Heart left ventricle (tissue), 16 donors: ENCODE measurements around the gene SLC15A4. TPM values are rescaled to one million over a fixed set of nuclear protein-coding genes. Genes with fewer than 3 reads are reported as not detected.
"Not testable (repeated sequence)": the region's sequence is repeated elsewhere in the genome, so short reads cannot be mapped to it uniquely, and the experiment has no call there.

Experiments
- ATAC-seq, 4 donors: fragments of 200-7000 bp; cut with Tn5 transposase; one replicate each; pipeline ENCODE4 v1.9.1; 2020 to 2022; ENCODE audit warnings: moderate library complexity in 4 of 4, mild to moderate bottlenecking in 3 of 4, moderate number of reproducible peaks in 1 of 4
- DNase-seq, 5 donors: peaks; one replicate each; pipeline ENCODE4 v3.0.0-alpha.2; 2020
- H3K27ac ChIP-seq, 12 donors: fragments of 200-600 bp; sonication (generic) in 4 of 12; one replicate each; pipeline versions ENCODE4 v1.5.0 to v1.8.0; 2016 to 2022; ENCODE audit warnings: mild to moderate bottlenecking in 2 of 12
- H3K27me3 ChIP-seq, 9 donors: fragments of 200-600 bp; sonication (generic) in 2 of 9; one replicate each; pipeline versions ENCODE4 v1.5.1 to v1.8.0; 2016 to 2022; ENCODE audit warnings: mild to moderate bottlenecking in 3 of 9
- H3K36me3 ChIP-seq, 9 donors: fragments of 200-600 bp; sonication (generic) in 2 of 9; one replicate each; pipeline versions ENCODE4 v1.5.0 to v1.8.0; 2018 to 2022; ENCODE audit warnings: mild to moderate bottlenecking in 2 of 9
- H3K4me1 ChIP-seq, 12 donors: fragments of 200-600 bp; sonication (generic) in 4 of 12; one replicate each; pipeline versions ENCODE4 v1.5.0 to v1.8.0; 2016 to 2022; ENCODE audit warnings: mild to moderate bottlenecking in 3 of 12
- H3K4me3 ChIP-seq, 12 donors: fragments of 200-600 bp; sonication (generic) in 4 of 12; one replicate each; pipeline versions ENCODE4 v1.5.0 to v1.8.0; 2017 to 2022; ENCODE audit warnings: mild to moderate bottlenecking in 9 of 12, moderate library complexity in 4 of 12
- H3K9me3 ChIP-seq, 12 donors: fragments of 200-600 bp; sonication (generic) in 4 of 12; one replicate each; pipeline versions ENCODE4 v1.5.0 to v1.8.0; 2016 to 2022; ENCODE audit warnings: mild to moderate bottlenecking in 1 of 12
- POLR2A ChIP-seq, 2 donors: fragments of 450-650 bp; IDR thresholded peaks; one replicate each; pipeline ENCODE4 v1.6.1; 2017; ENCODE audit warnings: antibody characterized with exemption in 2 of 2, mild to moderate bottlenecking in 2 of 2, moderate library complexity in 2 of 2
- WGBS, 4 donors: extraction: QIAGEN DNeasy Blood & Tissue Kit in 2 of 4; methylation state at CpG; one replicate each; pipeline versions ENCODE4 v1.1.5 to v1.1.7; 2013 to 2018; 5-methylcytosine and 5-hydroxymethylcytosine counted together
- intact Hi-C, 10 donors: fragments of 100-400 bp; cut with DNase I; formaldehyde crosslinking; loops; one replicate each; pipeline versions ENCODE4 v1.11.1 to v1.14.2; 2022
- polyA plus RNA-seq, 2 donors: library from polyadenylated mRNA; stranded (reverse); fragments of 200-250 nt; gene quantifications; one replicate each; pipeline ENCODE4 v1.2.3, GENCODE V29; 2013
- total RNA-seq, 9 donors: library from RNA; depleted of rRNA in 2 of 9; stranded (reverse); fragments of >200 nt in 2 of 9; fragmentation: NEBNext Ultra II Directional in 3 of 9; extraction: Animal tissue kit (Norgen Biotek cat#: 25700) in 3 of 9; gene quantifications; one replicate each; pipeline versions ENCODE4 v1.1.0 to v1.2.4, GENCODE V29; 2016 to 2023
- TF ChIP-seq, protein P1 (sequence below), 12 donors: fragments of 200-600 bp; sonication (generic) in 4 of 12; IDR thresholded peaks; one replicate each; pipeline versions ENCODE4 v1.5.0 to v1.8.0; 2018 to 2022; ENCODE audit warnings: antibody characterized with exemption in 12 of 12, mild to moderate bottlenecking in 5 of 12
- donor health status: ischemic (EF 13 %, LVEDD 7.1; RV severe dilation, severe dysfunction).
- donor health status: healthy with polysubstance abuse.
- donor health status: DM: no; HTN: yes; CAD: no.
- donor health status: DM: no; HTN: no; CAD: no.
- donor health status: ischemic (EF 25% LVEDD 6.9; RV normal size, moderate dysfunction).
- donor health status: ischemic (EF 25% LVEDD 5.7; RV mildly dilated, moderate dysfunction).
- donor health status: healthy.
- donor health status: DM: yes; HTN: yes; CAD: no.
- donor health status: ischemic (EF 35%, LVEDD 5.7; RV mildly dilated, moderate dysfunction).
- donor health status: nonischemic (EF 11% LVEDD 7.7; RV severe dilation, severe dysfunction).
- donor health status: DM: yes; HTN: yes; CAD: no.
- donor health status: PGD.
- donor health status: ischemic (EF 29% LVEDD 5.4; RV normal size, mild dysfunction).
- donor health status: nonischemic (EF 23%, LVEDD 6.1; RV moderate dilation, normal function).

SLC15A4 gene
- total and polyA plus RNA-seq, 11 donors: 10.5 to 31.5 (median 18.1) TPM

DNA sequence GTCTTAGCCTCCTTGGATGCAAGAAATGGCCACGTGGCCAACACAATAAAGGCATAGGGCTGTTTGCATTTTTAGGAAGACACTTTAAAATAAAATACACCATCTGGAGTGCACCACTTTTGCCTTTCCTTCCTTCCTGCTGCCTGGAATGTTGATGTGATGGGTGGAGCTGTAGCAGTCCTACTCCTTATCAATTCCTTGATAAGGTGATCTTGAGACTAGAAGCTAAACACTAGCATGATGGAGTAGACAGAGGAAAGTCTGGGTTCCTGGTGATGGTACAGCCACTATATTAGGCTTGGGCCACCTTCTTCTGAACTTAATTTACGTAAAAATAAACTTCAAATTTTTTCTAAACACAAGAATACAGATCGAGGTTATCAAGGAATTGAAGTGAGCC is 26.6 kb upstream of the SLC15A4 start:
- Histone ChIP-seq H3K36me3 (no peaks in the 10 kb centered on the region), H3K27me3 (peaks cover 9 to 42% (median 19%) of the 10 kb centered on the region in 9 donors), H3K4me1 (peaks cover 0 to 9% (median 0%) of the 10 kb centered on the region in 12 donors), H3K4me3 (no peak overlapping the region), H3K27ac (no peak overlapping the region), H3K9me3 (no peaks in the 10 kb centered on the region)
- DNase-seq: no peak
- no peak for TF ChIP-seq POLR2A (IDR thresholded peaks at IDR 0.05)
- TF ChIP-seq, protein P1, sequence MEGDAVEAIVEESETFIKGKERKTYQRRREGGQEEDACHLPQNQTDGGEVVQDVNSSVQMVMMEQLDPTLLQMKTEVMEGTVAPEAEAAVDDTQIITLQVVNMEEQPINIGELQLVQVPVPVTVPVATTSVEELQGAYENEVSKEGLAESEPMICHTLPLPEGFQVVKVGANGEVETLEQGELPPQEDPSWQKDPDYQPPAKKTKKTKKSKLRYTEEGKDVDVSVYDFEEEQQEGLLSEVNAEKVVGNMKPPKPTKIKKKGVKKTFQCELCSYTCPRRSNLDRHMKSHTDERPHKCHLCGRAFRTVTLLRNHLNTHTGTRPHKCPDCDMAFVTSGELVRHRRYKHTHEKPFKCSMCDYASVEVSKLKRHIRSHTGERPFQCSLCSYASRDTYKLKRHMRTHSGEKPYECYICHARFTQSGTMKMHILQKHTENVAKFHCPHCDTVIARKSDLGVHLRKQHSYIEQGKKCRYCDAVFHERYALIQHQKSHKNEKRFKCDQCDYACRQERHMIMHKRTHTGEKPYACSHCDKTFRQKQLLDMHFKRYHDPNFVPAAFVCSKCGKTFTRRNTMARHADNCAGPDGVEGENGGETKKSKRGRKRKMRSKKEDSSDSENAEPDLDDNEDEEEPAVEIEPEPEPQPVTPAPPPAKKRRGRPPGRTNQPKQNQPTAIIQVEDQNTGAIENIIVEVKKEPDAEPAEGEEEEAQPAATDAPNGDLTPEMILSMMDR (IDR thresholded peaks at IDR 0.05): no peak
- WGBS, 4 donors: 58 to 74% (median 61%) methylated on average over 3 of the region's 3 CpGs
- no peak for ATAC-seq
- intact Hi-C loops: no loop called here

- peaks cover 9 to 36% (median 18%) of the 10 kb centered on the region in 9 donors for H3K27me3 ChIP-seq
- WGBS, 4 donors: 41 to 52% (median 44%) methylated on average over 6 of the region's 6 CpGs
- H3K27ac ChIP-seq: not testable (repeated sequence)
These were observed 26.0 kb upstream of the SLC15A4 start for GRCh38 chr12:128849806-128850205.

DNA sequence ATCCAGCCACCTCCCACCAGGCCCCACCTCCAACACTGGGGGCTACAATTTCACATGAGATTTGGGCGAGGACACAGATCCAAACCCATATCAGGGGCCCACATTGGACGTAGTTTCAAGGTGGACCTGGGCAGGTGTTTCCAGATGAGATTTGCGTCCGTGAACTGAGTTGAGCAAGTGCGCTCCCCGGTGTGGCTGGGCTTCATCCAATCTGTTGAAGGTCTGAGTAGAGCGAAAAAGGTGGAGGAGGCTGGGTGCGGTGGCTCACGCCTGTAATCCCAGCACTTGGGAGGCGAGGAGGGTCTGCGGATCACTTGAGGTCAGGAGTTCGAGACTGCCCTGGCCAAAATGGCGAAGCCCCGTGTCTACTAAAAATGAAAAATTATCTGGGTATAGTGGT is 24.6 kb upstream of the SLC15A4 start:
- Histone ChIP-seq H3K27me3 (peaks cover 0 to 27% (median 9%) of the 10 kb centered on the region in 9 donors), H3K36me3 (no peaks in the 10 kb centered on the region), H3K4me1 (peaks cover 0 to 10% (median 0%) of the 10 kb centered on the region in 12 donors), H3K27ac (no peak overlapping the region), H3K9me3 (no peaks in the 10 kb centered on the region), H3K4me3 (no peak overlapping the region)
- intact Hi-C loops: no loop called here
- WGBS, 4 donors: 93 to 97% (median 96%) methylated on average over 14 of the region's 14 CpGs
- TF ChIP-seq POLR2A (IDR thresholded peaks at IDR 0.05): no peak
- TF ChIP-seq, protein P1 (IDR thresholded peaks at IDR 0.05): no peak
- ATAC-seq (no peak), DNase-seq (no peak)

More at GRCh38 chr12:128849806-128850205, 26.0 kb upstream of the SLC15A4 start:
- intact Hi-C loops, H3K4me1 ChIP-seq, H3K4me3 ChIP-seq, H3K36me3 ChIP-seq, DNase-seq, ATAC-seq, H3K9me3 ChIP-seq: not testable (repeated sequence)

DNA sequence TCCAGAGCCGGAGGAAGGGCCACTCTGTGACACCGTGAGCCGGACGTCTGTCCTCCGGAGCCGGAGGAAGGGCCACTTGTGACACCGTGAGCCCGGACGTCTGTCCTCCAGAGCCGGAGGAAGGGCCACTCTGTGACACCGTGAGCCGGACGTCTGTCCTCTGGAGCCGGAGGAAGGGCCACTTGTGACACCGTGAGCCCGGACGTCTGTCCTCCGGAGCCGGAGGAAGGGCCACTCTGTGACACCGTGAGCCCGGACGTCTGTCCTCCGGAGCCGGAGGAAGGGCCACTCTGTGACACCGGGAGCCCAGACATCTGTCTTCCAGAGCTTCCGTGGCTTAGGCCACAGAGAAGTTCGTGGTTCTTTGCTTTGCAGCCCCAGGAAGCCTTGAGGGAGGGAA is 22.9 kb upstream of the SLC15A4 start:
- H3K4me3 ChIP-seq, intact Hi-C loops, H3K36me3 ChIP-seq, ATAC-seq, H3K27ac ChIP-seq, DNase-seq, H3K9me3 ChIP-seq: not testable (repeated sequence)
- peaks cover 0 to 15% (median 0%) of the 10 kb centered on the region in 12 donors for H3K4me1 ChIP-seq
- peaks cover 0 to 12% (median 0%) of the 10 kb centered on the region in 9 donors for H3K27me3 ChIP-seq
- 84 to 91% (median 90%) methylated on average over 9 to 27 of the region's 27 CpGs for WGBS, 4 donors

DNA sequence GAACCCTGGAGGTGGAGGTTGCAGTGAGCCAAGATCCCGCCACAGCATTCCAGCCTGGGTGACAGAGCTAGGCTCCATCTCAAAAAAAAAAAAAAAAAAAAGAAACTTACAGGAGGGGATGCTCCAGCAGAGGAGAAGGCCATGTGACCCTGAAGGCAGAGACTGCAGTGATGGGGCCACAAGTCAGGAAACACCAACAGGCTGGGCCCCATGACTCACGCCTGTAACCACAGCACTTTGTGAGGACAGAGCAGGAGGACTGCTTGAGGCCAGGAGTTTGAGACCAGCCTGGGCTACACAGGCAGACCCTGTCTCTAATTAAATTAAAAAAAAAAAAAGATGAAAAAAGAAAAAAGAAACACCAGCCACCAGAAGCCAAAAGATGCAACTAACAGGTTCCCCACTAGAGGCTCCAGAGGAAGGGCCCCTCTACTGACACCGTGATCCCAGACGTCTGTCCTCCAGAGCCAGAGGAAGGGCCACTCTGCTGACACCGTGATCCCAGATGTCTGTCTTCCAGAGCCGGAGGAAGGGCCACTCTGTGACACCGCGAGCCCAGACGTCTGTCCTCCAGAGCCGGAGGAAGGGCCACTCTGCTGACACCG is 20.4 kb upstream of the SLC15A4 start:
- Histone ChIP-seq H3K4me1 (peaks cover 0 to 25% (median 0%) of the 10 kb centered on the region in 12 donors), H3K27ac (peak overlapping the region in 1 of 12 donors; percentile 42), H3K27me3 (peaks cover 0 to 9% (median 0%) of the 10 kb centered on the region in 9 donors), H3K9me3 (no peaks in the 10 kb centered on the region), H3K4me3 (no peak overlapping the region), H3K36me3 (no peaks in the 10 kb centered on the region)
- TF ChIP-seq POLR2A (IDR thresholded peaks at IDR 0.05): no peak
- TF ChIP-seq, protein P1 (IDR thresholded peaks at IDR 0.05): peak in 4 of 12 donors; percentile 5 to 28 (median 24)
- ATAC-seq: peak in 1 of 4 donors; percentile 38
- intact Hi-C loops: no loop called here
- DNase-seq: peak in 1 of 5 donors; percentile 38
- 45 to 63% (median 58%) methylated on average over 11 of the region's 11 CpGs for WGBS, 4 donors
